Breast epithelium (tissue), 4 donors: ENCODE measurements around the gene PDCD10. TPM values are rescaled to one million over a fixed set of nuclear protein-coding genes. Genes with fewer than 3 reads are reported as not detected.

Experiments
- DNase-seq, 2 donors: peaks; one replicate each; pipeline ENCODE4 v3.0.0-alpha.2; 2019; ENCODE audit warnings: low spot score in 2 of 2
- H3K27ac ChIP-seq, 2 donors: fragments of 200-600 bp; sonication (generic) in 1 of 2; one replicate each; pipeline ENCODE4 v1.5.1; 2016 to 2019; ENCODE audit warnings: mild to moderate bottlenecking in 1 of 2
- H3K27me3 ChIP-seq, 2 donors: fragments of 200-600 bp; sonication (generic) in 1 of 2; one replicate each; pipeline versions ENCODE4 v1.5.1 to v1.6.0; 2017 to 2019; ENCODE audit warnings: control low read depth in 1 of 2, mild to moderate bottlenecking in 1 of 2
- H3K36me3 ChIP-seq: fragments of 200-600 bp; one replicate; pipeline ENCODE4 v1.5.1; 2019
- H3K4me1 ChIP-seq, 2 donors: fragments of 200-600 bp; sonication (generic); one replicate each; pipeline ENCODE4 v1.5.1; 2016 to 2019; ENCODE audit warnings: control low read depth in 1 of 2
- H3K4me3 ChIP-seq, 3 donors: fragments of 200-600 bp; sonication (generic); 1 replicate in 2 of 3; 2 replicates in 1 of 3; pipeline ENCODE4 v1.5.1; 2016 to 2019; ENCODE audit warnings: mild to moderate bottlenecking in 3 of 3, moderate library complexity in 2 of 3
- H3K9me3 ChIP-seq, 2 donors: fragments of 200-600 bp; sonication (generic) in 1 of 2; one replicate each; pipeline ENCODE4 v1.5.1; 2016 to 2019; ENCODE audit warnings: control low read depth in 1 of 2
- CTCF ChIP-seq, 3 donors: fragments of 450-650 bp; IDR thresholded peaks; one replicate each; pipeline ENCODE4 v1.5.1; 2016 to 2017; ENCODE audit warnings: antibody characterized with exemption in 3 of 3, mild to moderate bottlenecking in 3 of 3, moderate library complexity in 3 of 3
- POLR2A ChIP-seq: fragments of 450-650 bp; IDR thresholded peaks from one replicate; pipeline ENCODE4 v1.6.1; 2016; ENCODE audit warnings: antibody characterized with exemption, mild to moderate bottlenecking, moderate library complexity
- POLR2AphosphoS5 ChIP-seq, 3 donors: sonication (generic); formaldehyde crosslinking; IDR thresholded peaks; one replicate each; pipeline ENCODE4 v1.6.1; 2017; ENCODE audit warnings: antibody characterized with exemption in 3 of 3
- intact Hi-C: fragments of 100-400 bp; cut with DNase I; formaldehyde crosslinking; loops from one replicate; pipeline ENCODE4 v1.15.1; 2023; ENCODE audit warnings: low total_unique reads
- total RNA-seq, 3 donors: library from RNA; depleted of rRNA; stranded (reverse); fragments of >200 nt; gene quantifications; one replicate each; pipeline ENCODE4 v1.1.0, GENCODE V29; 2016

The PDCD10 gene
- total RNA-seq, 3 donors from 2014 or later = 64.6 to 85.9 (median 79.6) TPM

- Histone ChIP-seq H3K9me3 (no peaks in the 10 kb centered on the region), H3K27me3 (no peaks in the 10 kb centered on the region), H3K4me3 (peak overlapping the region; percentile 83 to 91 (median 89)), H3K36me3 (no peaks in the 10 kb centered on the region), H3K27ac (peak overlapping the region; percentile 93 to 96), H3K4me1 (peaks cover 0 to 6% of the 10 kb centered on the region in 2 donors)
- TF ChIP-seq CTCF (IDR thresholded peaks at IDR 0.05) (no peak), POLR2AphosphoS5 (IDR thresholded peaks at IDR 0.05) (no peak), POLR2A (no peak)
- intact Hi-C loops = no loop called here
- no peak for DNase-seq
These were observed 663 bp downstream of the PDCD10 start for GRCh38 chr3:167733961-167734497.

GRCh38 chr3:167732313-167733065 lies 2.2 kb downstream of the PDCD10 start:
- H3K9me3 ChIP-seq = no peaks in the 10 kb centered on the region
- no peak overlapping the region for H3K27ac ChIP-seq
- H3K4me3 ChIP-seq = no peak overlapping the region
- peaks cover 0 to 6% of the 10 kb centered on the region in 2 donors for H3K4me1 ChIP-seq
- no peaks in the 10 kb centered on the region for H3K36me3 ChIP-seq
- intact Hi-C loops = no loop called here
- no peak for DNase-seq
- TF ChIP-seq POLR2AphosphoS5 (IDR thresholded peaks at IDR 0.05) (no peak), CTCF (IDR thresholded peaks at IDR 0.05) (no peak), POLR2A (no peak)
- no peaks in the 10 kb centered on the region for H3K27me3 ChIP-seq

- TF ChIP-seq POLR2AphosphoS5 (IDR thresholded peaks at IDR 0.05) (no peak), CTCF (IDR thresholded peaks at IDR 0.05) (no peak), POLR2A (no peak)
These were observed 3.3 kb downstream of the PDCD10 start for GRCh38 chr3:167731393-167731792.

GRCh38 chr3:167729591-167729990 lies 5.1 kb downstream of the PDCD10 start:
- DNase-seq = no peak
- H3K27ac ChIP-seq = no peak overlapping the region
- H3K4me3 ChIP-seq = no peak overlapping the region
- H3K36me3 ChIP-seq = no peaks in the 10 kb centered on the region
- no peak for TF ChIP-seq POLR2AphosphoS5 (IDR thresholded peaks at IDR 0.05)
- no peak for TF ChIP-seq POLR2A
- TF ChIP-seq CTCF (IDR thresholded peaks at IDR 0.05) = no peak
- intact Hi-C loops = no loop called here
- H3K27me3 ChIP-seq = no peaks in the 10 kb centered on the region
- H3K9me3 ChIP-seq = no peaks in the 10 kb centered on the region
- peaks cover 0 to 6% of the 10 kb centered on the region in 2 donors for H3K4me1 ChIP-seq

More at GRCh38 chr3:167731393-167731792, 3.3 kb downstream of the PDCD10 start:
- Histone ChIP-seq H3K36me3 (no peaks in the 10 kb centered on the region), H3K27ac (no peak overlapping the region), H3K9me3 (no peaks in the 10 kb centered on the region), H3K4me3 (no peak overlapping the region), H3K27me3 (no peaks in the 10 kb centered on the region), H3K4me1 (peaks cover 0 to 6% of the 10 kb centered on the region in 2 donors)
- intact Hi-C loops = no loop called here
- no peak for DNase-seq

GRCh38 chr3:167728632-167729323 lies 5.9 kb downstream of the PDCD10 start:
- Histone ChIP-seq H3K27ac (no peak overlapping the region), H3K36me3 (no peaks in the 10 kb centered on the region), H3K4me3 (no peak overlapping the region), H3K4me1 (peaks cover 0 to 6% of the 10 kb centered on the region in 2 donors), H3K27me3 (no peaks in the 10 kb centered on the region), H3K9me3 (no peaks in the 10 kb centered on the region)
- intact Hi-C loops = no loop called here
- TF ChIP-seq POLR2AphosphoS5 (IDR thresholded peaks at IDR 0.05) = no peak
- DNase-seq = no peak
